Fibroblast of mammary gland (primary cell): ENCODE measurements around the gene CBX6.
A peak's percentile ranks its signal among the peaks of the same experiment; 100 is the strongest.

ENCODE experiments used
- DNase-seq: peaks from one replicate; pipeline ENCODE4 v3.0.0-alpha.2; 2010; ENCODE audit warnings: low read depth
- H3K4me3 ChIP-seq: 2 replicates; pipeline ENCODE4 v1.5.1; 2011; ENCODE audit warnings: low read depth, mild to moderate bottlenecking, low read length, moderate library complexity; ENCODE audit not compliant: control insufficient read depth
- CTCF ChIP-seq: conservative IDR thresholded peaks from 2 replicates; pipeline ENCODE4 v1.5.1; 2011; ENCODE audit warnings: low read depth, low read length, inconsistent platforms; ENCODE audit not compliant: control insufficient read depth, insufficient read depth

The CBX6 gene

GRCh38 chr22:38865201-38866023, 6.6 kb downstream of the CBX6 start:
- no peak for TF ChIP-seq CTCF
- no peak for DNase-seq
- H3K4me3 ChIP-seq: no peak overlapping the region

GRCh38 chr22:38864361-38865191, 7.4 kb downstream of the CBX6 start:
- no peak for TF ChIP-seq CTCF
- no peak overlapping the region for H3K4me3 ChIP-seq
- DNase-seq: peak; percentile 34

GRCh38 chr22:38863531-38864131, 8.4 kb downstream of the CBX6 start:
- no peak for DNase-seq
- no peak for TF ChIP-seq CTCF
- H3K4me3 ChIP-seq: no peak overlapping the region

GRCh38 chr22:38862375-38863329, 9.4 kb downstream of the CBX6 start:
- peak; percentile 37 for DNase-seq

GRCh38 chr22:38861927-38862326, 10.1 kb downstream of the CBX6 start:
- DNase-seq: no peak
- no peak overlapping the region for H3K4me3 ChIP-seq
- TF ChIP-seq CTCF: no peak

More at GRCh38 chr22:38862375-38863329, 9.4 kb downstream of the CBX6 start:
- TF ChIP-seq CTCF: no peak
- H3K4me3 ChIP-seq: no peak overlapping the region
